ENCODE data around the gene CDKN2B-AS1.

CDKN2B-AS1 gene

DNA sequence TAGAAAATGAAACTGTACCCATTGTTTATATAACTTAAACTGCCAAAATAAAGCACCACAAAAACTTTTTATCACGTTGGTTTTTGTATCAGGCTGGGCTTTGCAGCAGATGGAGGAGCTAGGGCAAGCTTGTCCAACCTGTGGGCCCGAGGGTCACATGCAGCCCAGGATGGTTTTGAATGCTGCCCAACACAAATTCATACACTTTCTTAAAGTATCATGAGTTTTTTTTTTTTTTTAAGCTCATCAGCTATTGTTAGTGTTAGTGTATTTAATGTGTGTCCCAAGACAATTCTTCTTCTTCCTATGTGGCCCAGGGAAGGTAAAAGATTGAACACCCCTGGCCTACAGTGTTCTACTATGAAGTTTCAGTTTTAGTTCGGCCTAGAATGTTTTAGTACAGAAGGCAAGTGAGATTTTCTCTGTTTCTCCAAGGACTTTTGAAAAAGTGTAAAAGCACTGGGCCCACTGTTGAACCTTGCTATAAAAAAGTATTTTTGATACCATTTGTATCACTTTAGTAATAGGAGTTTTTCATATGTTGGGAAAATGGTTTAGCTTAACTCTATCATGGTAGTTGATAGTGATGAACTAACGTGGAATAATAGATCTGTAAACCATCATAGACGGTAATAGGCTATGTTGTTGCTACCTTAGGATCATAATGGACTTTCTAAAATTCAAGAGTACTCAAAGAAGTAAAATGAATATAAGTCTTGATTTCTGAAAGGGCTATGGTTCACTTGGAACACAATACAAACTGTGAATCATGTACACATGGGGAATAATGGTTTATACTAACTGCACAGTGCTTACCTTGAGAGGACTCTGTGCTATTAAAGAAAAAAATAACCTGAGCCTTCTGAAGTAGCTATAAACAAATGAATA is 3.3 kb upstream of the CDKN2B-AS1 start:
- no peak for DNase-seq (ENCODE audit: low read depth)
- TF ChIP-seq, protein P1, sequence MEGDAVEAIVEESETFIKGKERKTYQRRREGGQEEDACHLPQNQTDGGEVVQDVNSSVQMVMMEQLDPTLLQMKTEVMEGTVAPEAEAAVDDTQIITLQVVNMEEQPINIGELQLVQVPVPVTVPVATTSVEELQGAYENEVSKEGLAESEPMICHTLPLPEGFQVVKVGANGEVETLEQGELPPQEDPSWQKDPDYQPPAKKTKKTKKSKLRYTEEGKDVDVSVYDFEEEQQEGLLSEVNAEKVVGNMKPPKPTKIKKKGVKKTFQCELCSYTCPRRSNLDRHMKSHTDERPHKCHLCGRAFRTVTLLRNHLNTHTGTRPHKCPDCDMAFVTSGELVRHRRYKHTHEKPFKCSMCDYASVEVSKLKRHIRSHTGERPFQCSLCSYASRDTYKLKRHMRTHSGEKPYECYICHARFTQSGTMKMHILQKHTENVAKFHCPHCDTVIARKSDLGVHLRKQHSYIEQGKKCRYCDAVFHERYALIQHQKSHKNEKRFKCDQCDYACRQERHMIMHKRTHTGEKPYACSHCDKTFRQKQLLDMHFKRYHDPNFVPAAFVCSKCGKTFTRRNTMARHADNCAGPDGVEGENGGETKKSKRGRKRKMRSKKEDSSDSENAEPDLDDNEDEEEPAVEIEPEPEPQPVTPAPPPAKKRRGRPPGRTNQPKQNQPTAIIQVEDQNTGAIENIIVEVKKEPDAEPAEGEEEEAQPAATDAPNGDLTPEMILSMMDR (conservative IDR thresholded peaks at IDR 0.05; ENCODE audit: low read length) = no peak
- no peak overlapping the region for H3K4me3 ChIP-seq (ENCODE audit: low read length)

DNA sequence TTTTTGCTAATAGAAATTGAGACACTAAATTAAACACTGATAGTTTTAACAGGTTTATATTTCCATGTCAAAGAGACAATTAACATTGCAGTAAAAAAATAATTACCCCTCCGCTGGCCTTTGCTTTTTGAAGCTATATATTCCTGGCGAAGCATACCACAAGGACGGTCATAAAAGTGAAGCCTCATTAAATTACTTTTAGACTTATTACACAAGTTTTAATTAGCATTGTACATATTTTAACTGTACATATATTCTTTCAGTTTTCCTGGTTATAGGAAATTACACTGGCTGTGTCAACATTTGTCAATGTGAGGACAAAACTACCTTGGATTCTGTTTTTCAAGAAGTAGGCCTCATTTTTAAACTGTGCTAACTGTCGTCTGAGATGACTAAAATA is 1.6 kb upstream of the CDKN2B-AS1 start:
- TF ChIP-seq, protein P1 (conservative IDR thresholded peaks at IDR 0.05; ENCODE audit: low read length) = no peak
- peak overlapping the region; percentile 91 for H3K4me3 ChIP-seq (ENCODE audit: low read length)
- DNase-seq (ENCODE audit: low read depth) = no peak

DNA sequence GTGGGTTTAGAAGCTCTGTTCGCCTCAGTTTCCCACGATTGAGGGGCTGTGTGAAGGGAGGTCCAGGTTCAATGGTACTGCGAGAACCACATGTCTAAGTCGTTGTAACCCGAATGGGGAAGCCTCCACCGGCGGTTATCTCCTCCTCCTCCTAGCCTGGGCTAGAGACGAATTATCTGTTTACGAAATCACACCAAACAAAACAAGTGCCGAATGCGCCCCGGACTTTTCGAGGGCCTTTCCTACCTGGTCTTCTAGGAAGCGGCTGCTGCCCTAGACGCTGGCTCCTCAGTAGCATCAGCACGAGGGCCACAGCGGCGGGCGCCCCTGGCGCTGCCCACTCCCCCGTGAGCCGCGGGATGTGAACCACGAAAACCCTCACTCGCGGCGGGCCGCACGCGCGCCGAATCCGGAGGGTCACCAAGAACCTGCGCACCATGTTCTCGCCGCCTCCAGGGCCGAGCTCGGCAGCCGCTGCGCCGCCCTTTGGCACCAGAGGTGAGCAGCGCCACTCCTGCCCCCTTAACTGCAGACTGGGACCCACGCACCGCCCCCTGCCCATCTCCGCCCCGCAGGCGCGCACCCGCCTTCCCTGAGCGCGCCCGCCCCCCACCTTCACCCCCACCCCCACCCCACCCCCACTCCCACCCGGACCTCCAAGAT is 567 bp upstream of the CDKN2B-AS1 start, which contains the start of gene CDKN2A:
Gene CDKN2A, minus strand, starts transcription at position 500 of the 663 bp plus-strand sequence.
- TF ChIP-seq, protein P1 (conservative IDR thresholded peaks at IDR 0.05; ENCODE audit: low read length) = no peak
- DNase-seq (ENCODE audit: low read depth) = peak; percentile 46
- H3K4me3 ChIP-seq (ENCODE audit: low read length) = peak within 1 kb of the TSS; percentile 91

- peak overlapping the region; percentile 91 for H3K4me3 ChIP-seq (ENCODE audit: low read length)
- TF ChIP-seq, protein P1 (conservative IDR thresholded peaks at IDR 0.05; ENCODE audit: low read length) = no peak
- peak; percentile 75 for DNase-seq (ENCODE audit: low read depth)
Measured at GRCh38 chr9:21995006-21995665, 545 bp downstream of the CDKN2B-AS1 start.

- TF ChIP-seq, protein P1 (conservative IDR thresholded peaks at IDR 0.05; ENCODE audit: low read length) = peak; percentile 17; the same call in 1 of the 2 replicates
- DNase-seq (ENCODE audit: low read depth) = peak; percentile 58
- H3K4me3 ChIP-seq (ENCODE audit: low read length) = peak overlapping the region; percentile 91
Measured at GRCh38 chr9:21995666-21996398, 1.2 kb downstream of the CDKN2B-AS1 start.

DNA sequence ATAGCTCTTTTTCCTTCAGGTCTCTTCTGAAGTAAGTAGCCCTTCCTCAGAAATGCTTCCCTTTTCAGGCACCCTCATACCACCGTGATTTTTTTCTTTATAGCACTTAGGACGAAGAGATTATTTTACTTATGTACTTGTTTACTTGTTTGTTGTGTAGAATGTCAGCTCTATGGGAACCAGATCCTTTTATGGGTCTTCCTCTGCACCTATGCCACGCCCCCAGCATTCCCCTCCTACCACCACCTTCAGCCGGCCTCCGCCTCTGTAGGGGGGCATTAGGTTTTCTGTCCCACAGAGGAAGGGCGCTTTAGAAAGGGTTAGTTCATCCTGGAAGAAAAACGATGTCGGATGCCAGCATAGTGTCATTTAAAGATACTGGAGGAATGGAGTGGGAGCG is 1.8 kb downstream of the CDKN2B-AS1 start:
- DNase-seq (ENCODE audit: low read depth) = no peak
- no peak overlapping the region for H3K4me3 ChIP-seq (ENCODE audit: low read length)
- TF ChIP-seq, protein P1 (conservative IDR thresholded peaks at IDR 0.05; ENCODE audit: low read length) = no peak
